Central memory CD8-positive, alpha-beta T cell (primary cell): ENCODE data around the gene NEK7.

Source experiments
- ATAC-seq: fragments of 150-1000 bp; cut with Tn5 transposase; replicated peaks from 2 replicates; pipeline ENCODE4 v1.10.0; 2022; ENCODE audit warnings: mild to moderate bottlenecking, moderate FRiP score, moderate number of reproducible peaks; ENCODE audit not compliant: poor library complexity, severe bottlenecking; ENCODE audit errors: extremely low read depth
- DNase-seq, 2 donors: peaks; one replicate each; pipeline ENCODE4 v3.0.0; 2021; ENCODE audit warnings: low spot score in 2 of 2
- H3K27ac Mint-ChIP-seq: one replicate; pipeline ENCODE4 v1.8.0; 2022; ENCODE audit warnings: low read depth, mild to moderate bottlenecking, moderate library complexity, mixed read lengths
- H3K27me3 Mint-ChIP-seq: one replicate; pipeline ENCODE4 v1.8.0; 2022; ENCODE audit warnings: mixed read lengths
- H3K36me3 Mint-ChIP-seq: one replicate; pipeline ENCODE4 v1.8.0; 2022; ENCODE audit warnings: mild to moderate bottlenecking, moderate library complexity, mixed read lengths; ENCODE audit not compliant: insufficient read depth
- H3K4me1 Mint-ChIP-seq: one replicate; pipeline ENCODE4 v1.8.0; 2022; ENCODE audit warnings: mixed read lengths
- H3K4me3 Mint-ChIP-seq: one replicate; pipeline ENCODE4 v1.8.0; 2022; ENCODE audit warnings: mild to moderate bottlenecking, moderate library complexity, mixed read lengths
- H3K9me3 Mint-ChIP-seq: one replicate; pipeline ENCODE4 v1.8.0; 2022; ENCODE audit warnings: mixed read lengths

The NEK7 gene

DNA sequence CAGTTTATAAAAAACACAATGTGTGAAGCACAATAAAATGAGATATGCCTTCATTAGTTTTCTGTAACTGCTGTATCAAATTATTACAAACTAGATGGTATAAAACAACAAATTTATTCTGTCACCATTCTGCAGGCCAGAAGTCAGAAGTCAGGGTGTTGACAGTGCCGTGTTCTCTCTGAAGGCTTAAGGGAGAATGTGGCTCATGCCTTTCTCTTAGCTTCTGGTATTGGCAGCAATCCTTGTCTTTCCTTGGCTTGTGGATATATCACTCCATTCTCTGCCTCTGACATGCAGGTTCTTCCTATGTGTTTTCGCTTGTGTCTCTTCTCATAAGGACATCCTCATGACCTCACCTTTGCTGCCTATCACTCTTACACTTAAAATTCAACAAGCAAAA is 10.1 kb downstream of the NEK7 start:
- peaks cover 76% of the 10 kb centered on the region for H3K4me1 Mint-ChIP-seq
- ATAC-seq (peak; percentile 6), DNase-seq (no peak)
- peaks cover 18% of the 10 kb centered on the region for H3K36me3 Mint-ChIP-seq
- peak overlapping the region; percentile 90 for H3K27ac Mint-ChIP-seq
- H3K4me3 Mint-ChIP-seq: peak overlapping the region; percentile 68
- no peaks in the 10 kb centered on the region for H3K9me3 Mint-ChIP-seq
- no peaks in the 10 kb centered on the region for H3K27me3 Mint-ChIP-seq

DNA sequence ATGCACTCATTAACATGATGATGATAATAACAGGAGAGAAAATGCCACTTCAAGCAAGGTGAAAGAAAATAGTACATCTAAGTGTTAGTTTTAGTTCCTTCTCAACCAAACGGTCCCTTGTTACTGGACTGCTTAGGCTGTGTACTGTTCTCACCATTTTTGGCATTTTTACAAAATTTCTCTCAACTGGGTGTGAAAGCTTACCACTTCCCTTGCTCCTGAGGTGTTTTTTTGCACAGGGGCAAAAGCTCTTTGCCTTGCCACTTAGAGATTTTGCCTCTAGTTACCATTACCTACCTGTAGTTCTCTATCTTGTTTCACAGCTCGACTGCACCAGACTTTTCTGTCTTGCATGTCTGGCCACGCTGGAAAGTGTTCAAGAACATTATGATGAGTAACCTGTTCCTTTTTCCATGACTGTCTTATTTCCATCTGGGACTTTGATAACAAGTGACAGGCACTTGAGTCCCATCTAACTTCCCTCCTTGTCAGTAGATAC is 10.7 kb downstream of the NEK7 start:
- peak; percentile 85 for ATAC-seq
- DNase-seq: peak in 1 of 2 donors; percentile 64
- no peaks in the 10 kb centered on the region for H3K9me3 Mint-ChIP-seq
- H3K27ac Mint-ChIP-seq: peak overlapping the region; percentile 90
- H3K4me1 Mint-ChIP-seq: peaks cover 77% of the 10 kb centered on the region
- peak overlapping the region; percentile 68 for H3K4me3 Mint-ChIP-seq
- H3K36me3 Mint-ChIP-seq: peaks cover 18% of the 10 kb centered on the region
- no peaks in the 10 kb centered on the region for H3K27me3 Mint-ChIP-seq

DNA sequence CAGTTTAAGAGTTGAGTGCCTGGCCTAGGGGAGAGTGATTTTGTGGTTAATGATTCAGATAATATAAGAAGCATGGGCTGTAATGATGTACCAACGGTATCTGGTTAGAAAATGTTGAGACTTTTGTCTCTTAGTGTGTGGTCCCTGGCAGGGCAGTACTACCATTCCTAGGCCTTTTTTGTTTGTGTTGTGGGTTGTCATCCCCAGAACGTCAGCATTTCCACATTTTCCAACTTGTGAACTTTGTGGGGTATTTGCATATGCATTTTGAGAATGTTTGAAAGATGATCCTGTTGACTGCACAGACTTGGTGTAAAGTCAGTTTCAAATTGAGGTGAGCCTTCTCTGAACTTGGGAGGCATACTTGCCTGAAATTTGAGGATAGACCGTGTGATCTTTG is 11.4 kb downstream of the NEK7 start:
- Mint-ChIP-seq H3K36me3 (peaks cover 18% of the 10 kb centered on the region), H3K4me1 (peaks cover 79% of the 10 kb centered on the region), H3K27ac (peak overlapping the region; percentile 90), H3K27me3 (no peaks in the 10 kb centered on the region), H3K9me3 (no peaks in the 10 kb centered on the region), H3K4me3 (peak overlapping the region; percentile 68)
- no peak for ATAC-seq
- no peak for DNase-seq

DNA sequence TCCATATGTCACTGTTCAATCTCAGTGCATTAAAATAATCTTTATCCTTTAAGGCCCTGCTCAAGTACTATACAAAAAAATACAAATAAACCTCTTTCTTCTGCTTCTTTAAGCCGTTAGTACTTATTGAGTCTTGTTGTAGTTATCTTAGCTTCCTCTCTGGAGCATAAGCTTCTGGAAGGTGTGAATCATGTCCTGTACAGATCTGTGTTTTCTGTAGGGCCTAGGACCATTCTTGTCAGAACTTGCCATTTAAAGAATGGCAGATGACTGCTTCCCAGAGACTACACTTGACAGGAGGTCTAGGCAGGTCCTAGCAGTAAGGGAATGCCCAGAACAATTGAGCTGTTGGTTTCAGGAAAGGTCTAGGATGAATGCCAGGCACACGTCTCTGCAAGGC is 12.9 kb downstream of the NEK7 start:
- H3K4me1 Mint-ChIP-seq: peaks cover 91% of the 10 kb centered on the region
- H3K27me3 Mint-ChIP-seq: no peaks in the 10 kb centered on the region
- H3K4me3 Mint-ChIP-seq: peak overlapping the region; percentile 59
- peaks cover 18% of the 10 kb centered on the region for H3K36me3 Mint-ChIP-seq
- peak overlapping the region; percentile 90 for H3K27ac Mint-ChIP-seq
- no peaks in the 10 kb centered on the region for H3K9me3 Mint-ChIP-seq
- DNase-seq (no peak), ATAC-seq (no peak)

DNA sequence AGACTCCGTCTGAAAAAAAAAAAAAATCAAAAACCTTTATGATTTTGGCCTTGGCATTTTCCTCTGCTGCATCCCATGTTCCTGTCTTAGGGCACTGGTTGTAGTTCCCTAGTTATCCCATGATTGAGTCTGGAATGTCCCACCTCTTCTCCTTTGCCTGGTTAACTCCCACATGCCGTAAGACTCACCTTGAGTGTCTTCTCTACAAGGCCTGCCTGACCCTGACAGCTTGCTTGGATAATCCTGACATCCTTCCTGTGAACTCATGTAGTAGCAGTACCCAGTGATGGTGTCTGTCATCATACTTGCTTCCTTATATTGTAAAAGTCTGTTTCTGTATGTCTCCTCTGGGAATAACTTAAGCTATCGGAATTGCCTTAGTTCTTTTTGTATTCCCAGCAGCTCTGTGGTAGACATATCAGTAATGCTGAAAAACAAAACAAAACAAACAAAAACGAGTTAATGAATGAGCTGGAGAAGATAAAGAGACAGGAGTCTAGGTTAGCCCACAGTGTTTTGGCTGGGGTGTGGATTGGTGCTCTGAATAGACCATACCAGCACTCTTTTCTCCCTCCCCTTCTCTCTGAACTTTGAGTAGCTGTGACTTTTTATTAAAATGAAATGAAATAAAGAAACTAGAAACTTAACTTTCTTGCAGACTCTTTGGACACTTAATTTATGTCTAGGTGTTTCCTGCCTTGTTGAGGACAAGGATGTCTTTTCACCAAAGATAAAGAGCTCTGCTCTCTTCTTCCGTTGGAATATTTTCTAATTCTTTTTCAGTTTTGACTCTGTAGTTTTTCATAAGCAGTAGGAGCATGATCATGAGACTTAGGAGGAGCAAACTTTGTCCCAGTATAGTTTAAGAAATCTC is 15.1 kb downstream of the NEK7 start:
- Mint-ChIP-seq H3K36me3 (peaks cover 13% of the 10 kb centered on the region), H3K27me3 (no peaks in the 10 kb centered on the region), H3K4me1 (peaks cover 87% of the 10 kb centered on the region), H3K27ac (peak overlapping the region; percentile 86), H3K4me3 (peak overlapping the region; percentile 31), H3K9me3 (no peaks in the 10 kb centered on the region)
- ATAC-seq (no peak), DNase-seq (no peak)

DNA sequence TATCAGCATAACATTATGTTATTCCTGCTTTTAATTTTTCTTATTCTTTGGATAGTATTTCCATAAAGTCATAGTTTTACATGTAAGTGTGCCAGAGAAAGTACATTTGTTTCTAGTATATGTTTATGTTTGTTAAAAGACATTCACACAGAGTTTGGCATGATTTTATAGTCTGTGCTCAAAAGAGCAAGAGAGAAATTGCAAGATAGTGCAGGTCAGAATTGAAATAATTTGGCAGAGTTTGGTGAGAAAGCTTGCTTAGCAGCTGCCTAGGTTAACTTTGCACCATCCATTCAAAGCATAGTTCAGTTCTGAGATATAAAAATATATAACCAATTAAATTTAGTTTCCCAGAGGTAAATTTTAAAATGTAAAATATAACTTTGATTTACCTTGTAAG is 17.0 kb downstream of the NEK7 start:
- peak overlapping the region; percentile 44 for H3K4me3 Mint-ChIP-seq
- H3K27me3 Mint-ChIP-seq: no peaks in the 10 kb centered on the region
- ATAC-seq: no peak
- H3K27ac Mint-ChIP-seq: peak overlapping the region; percentile 78
- H3K4me1 Mint-ChIP-seq: peaks cover 87% of the 10 kb centered on the region
- no peaks in the 10 kb centered on the region for H3K9me3 Mint-ChIP-seq
- no peak for DNase-seq
- peaks cover 4% of the 10 kb centered on the region for H3K36me3 Mint-ChIP-seq

DNA sequence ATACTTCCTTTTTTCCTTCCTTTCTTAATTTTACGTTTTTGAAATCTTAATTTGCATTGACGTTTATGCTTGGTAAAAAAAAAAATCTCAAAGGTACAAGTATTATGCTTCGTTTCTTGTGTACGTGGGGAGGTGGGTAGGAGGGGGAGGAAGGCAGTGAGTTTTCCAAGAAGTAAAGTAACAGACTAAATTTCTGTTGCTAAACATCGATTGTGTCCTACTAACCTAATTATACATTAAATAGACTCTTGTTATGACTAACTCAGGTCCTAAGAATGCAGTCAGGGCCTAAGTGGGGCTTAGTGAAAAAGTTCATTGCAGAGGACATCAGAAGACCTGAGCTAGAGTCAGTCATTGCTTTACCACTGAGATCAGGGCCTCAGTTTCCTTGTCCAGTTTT is 17.5 kb downstream of the NEK7 start:
- peaks cover 85% of the 10 kb centered on the region for H3K4me1 Mint-ChIP-seq
- peaks cover 4% of the 10 kb centered on the region for H3K36me3 Mint-ChIP-seq
- ATAC-seq: no peak
- H3K9me3 Mint-ChIP-seq: no peaks in the 10 kb centered on the region
- H3K27ac Mint-ChIP-seq: peak overlapping the region; percentile 78
- no peak for DNase-seq
- peak overlapping the region; percentile 44 for H3K4me3 Mint-ChIP-seq
- no peaks in the 10 kb centered on the region for H3K27me3 Mint-ChIP-seq

DNA sequence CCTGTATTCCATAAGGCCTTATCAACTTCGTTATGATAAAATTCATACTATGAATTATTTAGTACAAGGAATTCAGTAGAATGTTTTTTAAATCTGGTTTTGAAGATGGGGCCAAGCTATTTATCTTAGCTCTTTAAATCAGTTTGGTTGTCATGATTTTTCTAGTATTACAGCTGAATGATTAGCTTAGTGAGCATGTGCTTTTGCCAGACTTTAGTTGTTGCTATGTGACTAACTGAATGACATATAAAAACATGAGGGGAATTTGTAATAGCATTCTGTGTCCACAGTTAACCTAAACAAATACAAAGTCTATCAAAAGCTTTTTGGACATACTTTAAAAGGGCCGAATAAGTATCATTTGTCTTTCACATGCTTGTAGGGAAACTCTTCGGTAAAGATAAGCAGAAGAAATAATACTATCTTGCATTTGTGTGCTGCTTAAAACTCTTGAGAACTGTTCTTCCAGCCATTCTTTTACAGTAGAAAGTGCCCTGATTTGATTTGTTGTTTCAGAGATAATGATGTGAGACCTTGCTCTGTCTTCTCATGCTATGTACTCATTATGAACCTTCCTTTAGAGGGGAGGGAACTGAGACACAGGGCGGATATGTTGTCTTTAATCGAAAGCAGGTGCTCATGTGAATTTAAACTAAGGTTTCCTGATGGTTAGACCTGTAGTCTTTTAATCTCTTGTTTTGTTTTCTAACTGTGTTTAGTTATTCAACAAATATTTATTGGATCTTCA is 18.8 kb downstream of the NEK7 start:
- DNase-seq: no peak
- H3K36me3 Mint-ChIP-seq: peaks cover 9% of the 10 kb centered on the region
- H3K27ac Mint-ChIP-seq: peak overlapping the region; percentile 74

DNA sequence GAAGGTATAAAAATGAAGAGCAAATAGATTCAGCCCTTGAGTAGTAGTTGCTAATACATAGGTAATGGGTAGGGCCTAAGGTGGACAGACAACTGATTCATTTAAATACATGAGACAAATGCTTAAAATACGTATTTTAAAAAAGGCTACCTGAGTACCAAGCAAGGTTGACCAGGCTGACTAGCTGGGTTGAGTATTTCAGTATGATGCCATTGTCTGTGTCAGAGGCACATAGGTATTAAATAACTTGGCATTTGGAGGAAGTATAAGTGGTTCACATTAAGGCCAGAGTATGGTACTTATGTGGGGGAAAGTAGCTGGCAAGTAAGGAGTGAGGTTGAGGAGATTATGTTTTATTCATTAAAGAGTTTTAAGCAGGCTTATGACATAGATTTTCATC is 19.4 kb downstream of the NEK7 start:
- H3K36me3 Mint-ChIP-seq: peaks cover 9% of the 10 kb centered on the region
- no peak for DNase-seq

More for the DNA sequence above, 18.8 kb downstream of the NEK7 start:
- Mint-ChIP-seq H3K4me3 (peak overlapping the region; percentile 10), H3K27me3 (no peaks in the 10 kb centered on the region), H3K9me3 (no peaks in the 10 kb centered on the region), H3K4me1 (peaks cover 85% of the 10 kb centered on the region)
- ATAC-seq: peak; percentile 77

DNA sequence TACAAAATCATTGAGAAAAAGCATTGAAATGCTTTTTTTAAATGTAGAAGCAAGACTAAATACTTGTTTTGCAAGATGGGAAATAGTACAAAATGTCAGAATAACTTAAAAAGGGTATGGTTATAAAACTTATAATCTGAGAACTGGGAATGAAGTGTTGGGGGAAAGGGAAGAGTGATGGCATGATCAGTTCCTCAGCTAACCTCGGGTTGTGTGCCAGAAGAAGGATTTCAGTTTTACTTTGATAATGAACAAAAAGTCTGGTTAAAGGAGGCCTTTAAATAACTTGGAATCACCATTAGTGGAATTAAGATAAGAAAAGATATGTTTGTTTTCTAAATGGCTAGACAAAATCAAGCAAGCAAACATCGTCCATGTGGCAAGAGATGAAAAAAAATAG is 20.7 kb downstream of the NEK7 start:
- Mint-ChIP-seq H3K27me3 (no peaks in the 10 kb centered on the region), H3K4me1 (peaks cover 86% of the 10 kb centered on the region), H3K27ac (peak overlapping the region; percentile 74), H3K9me3 (no peaks in the 10 kb centered on the region), H3K36me3 (peaks cover 9% of the 10 kb centered on the region), H3K4me3 (peak overlapping the region; percentile 10)
- ATAC-seq (no peak), DNase-seq (no peak)

More for the DNA sequence above, 19.4 kb downstream of the NEK7 start:
- Mint-ChIP-seq H3K4me1 (peaks cover 84% of the 10 kb centered on the region), H3K27me3 (no peaks in the 10 kb centered on the region), H3K27ac (peak overlapping the region; percentile 74), H3K4me3 (peak overlapping the region; percentile 10), H3K9me3 (no peaks in the 10 kb centered on the region)
- ATAC-seq: no peak

DNA sequence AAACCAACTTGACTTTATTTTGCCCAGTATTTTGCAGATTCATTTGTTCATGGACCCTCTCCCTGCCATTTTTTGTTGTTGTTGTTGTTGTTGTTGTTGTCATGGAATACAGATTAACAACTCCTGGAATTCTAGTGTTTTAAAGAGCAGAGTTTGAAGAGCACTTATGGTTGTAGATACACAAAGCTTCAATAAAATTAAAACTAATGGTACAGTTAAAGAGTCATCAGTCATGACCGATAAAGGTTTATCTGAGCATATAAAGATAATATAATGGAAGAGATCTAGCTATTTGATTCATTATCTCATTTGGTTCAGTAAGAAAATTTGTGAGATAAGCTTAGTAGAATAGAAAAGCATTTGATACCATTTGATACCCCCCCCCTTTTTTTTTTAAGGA is 21.8 kb downstream of the NEK7 start:
- ATAC-seq (no peak), DNase-seq (no peak)
- Mint-ChIP-seq H3K4me3 (peak overlapping the region; percentile 10), H3K4me1 (peaks cover 87% of the 10 kb centered on the region), H3K9me3 (no peaks in the 10 kb centered on the region), H3K27ac (peak overlapping the region; percentile 74), H3K27me3 (no peaks in the 10 kb centered on the region), H3K36me3 (peaks cover 11% of the 10 kb centered on the region)

DNA sequence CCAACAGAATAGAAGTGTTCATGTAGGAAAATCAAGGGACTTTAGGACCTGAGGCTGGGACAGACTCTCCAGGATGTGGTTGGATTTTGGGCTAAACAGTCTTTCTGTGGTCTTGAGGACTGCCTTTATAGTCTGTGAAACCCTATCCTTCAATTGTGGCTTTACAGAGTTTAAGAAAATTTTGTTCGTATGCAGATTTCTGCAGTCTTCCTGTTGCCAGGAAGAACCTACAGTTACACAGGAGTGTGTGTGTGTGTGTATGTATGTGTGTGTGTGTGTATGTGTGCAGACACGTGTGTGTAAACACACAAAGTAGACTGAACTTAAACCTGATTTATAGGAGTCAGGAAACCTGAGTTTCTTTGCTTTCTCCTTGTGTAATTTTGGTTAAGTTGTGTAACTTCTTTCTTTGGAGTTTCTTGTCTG is 22.8 kb downstream of the NEK7 start:
- Mint-ChIP-seq H3K4me3 (peak overlapping the region; percentile 64), H3K4me1 (peaks cover 77% of the 10 kb centered on the region)

More for the DNA sequence above, 22.8 kb downstream of the NEK7 start:
- ATAC-seq (peak; percentile 67), DNase-seq (no peak)
- no peaks in the 10 kb centered on the region for H3K27me3 Mint-ChIP-seq
- H3K9me3 Mint-ChIP-seq: no peaks in the 10 kb centered on the region
- H3K36me3 Mint-ChIP-seq: peaks cover 11% of the 10 kb centered on the region
- H3K27ac Mint-ChIP-seq: peak overlapping the region; percentile 74
